ENCODE results near the gene LAMA3.

The LAMA3 gene

GRCh38 chr18:23929362-23929930, 240.2 kb downstream of the LAMA3 start:
- Histone ChIP-seq H3K9ac (ENCODE audit: low read length) (no peak overlapping the region), H3K36me3 (ENCODE audit: control insufficient read depth, low read depth, low read length) (no peaks in the 10 kb centered on the region), H3K27me3 (ENCODE audit: control insufficient read depth, insufficient read depth, low read length) (no peaks in the 10 kb centered on the region), H3K9me3 (ENCODE audit: control insufficient read depth, low read depth, low read length) (no peaks in the 10 kb centered on the region), H3K4me1 (ENCODE audit: control insufficient read depth, low read depth, low read length) (no peaks in the 10 kb centered on the region), H3K4me3 (ENCODE audit: low read length) (no peak overlapping the region), H3K27ac (ENCODE audit: low read length) (no peak overlapping the region)

- Histone ChIP-seq H3K4me1 (ENCODE audit: control insufficient read depth, low read depth, low read length) (no peaks in the 10 kb centered on the region), H3K36me3 (ENCODE audit: control insufficient read depth, low read depth, low read length) (no peaks in the 10 kb centered on the region), H3K9me3 (ENCODE audit: control insufficient read depth, low read depth, low read length) (no peaks in the 10 kb centered on the region), H3K9ac (ENCODE audit: low read length) (no peak overlapping the region), H3K27ac (ENCODE audit: low read length) (no peak overlapping the region), H3K4me3 (ENCODE audit: low read length) (no peak overlapping the region), H3K27me3 (ENCODE audit: control insufficient read depth, insufficient read depth, low read length) (no peaks in the 10 kb centered on the region)
These were observed 240.7 kb downstream of the LAMA3 start for GRCh38 chr18:23930002-23930401.

GRCh38 chr18:23932385-23933067, 243.3 kb downstream of the LAMA3 start:
- Histone ChIP-seq H3K27ac (ENCODE audit: low read length) (no peak overlapping the region), H3K9ac (ENCODE audit: low read length) (no peak overlapping the region), H3K4me1 (ENCODE audit: control insufficient read depth, low read depth, low read length) (no peaks in the 10 kb centered on the region), H3K9me3 (ENCODE audit: control insufficient read depth, low read depth, low read length) (no peaks in the 10 kb centered on the region), H3K36me3 (ENCODE audit: control insufficient read depth, low read depth, low read length) (no peaks in the 10 kb centered on the region), H3K4me3 (ENCODE audit: low read length) (no peak overlapping the region), H3K27me3 (ENCODE audit: control insufficient read depth, insufficient read depth, low read length) (no peaks in the 10 kb centered on the region)

- no peak overlapping the region for H3K9ac ChIP-seq (ENCODE audit: low read length)
- no peaks in the 10 kb centered on the region for H3K27me3 ChIP-seq (ENCODE audit: control insufficient read depth, insufficient read depth, low read length)
- no peak overlapping the region for H3K4me3 ChIP-seq (ENCODE audit: low read length)
- H3K27ac ChIP-seq (ENCODE audit: low read length), result no peak overlapping the region
- H3K9me3 ChIP-seq (ENCODE audit: control insufficient read depth, low read depth, low read length), result no peaks in the 10 kb centered on the region
- no peaks in the 10 kb centered on the region for H3K4me1 ChIP-seq (ENCODE audit: control insufficient read depth, low read depth, low read length)
- no peaks in the 10 kb centered on the region for H3K36me3 ChIP-seq (ENCODE audit: control insufficient read depth, low read depth, low read length)
These were observed 244.2 kb downstream of the LAMA3 start for GRCh38 chr18:23933407-23933806.

GRCh38 chr18:23934252-23934651, 245.0 kb downstream of the LAMA3 start:
- Histone ChIP-seq H3K27ac (ENCODE audit: low read length) (no peak overlapping the region), H3K36me3 (ENCODE audit: control insufficient read depth, low read depth, low read length) (no peaks in the 10 kb centered on the region), H3K27me3 (ENCODE audit: control insufficient read depth, insufficient read depth, low read length) (no peaks in the 10 kb centered on the region), H3K4me1 (ENCODE audit: control insufficient read depth, low read depth, low read length) (no peaks in the 10 kb centered on the region), H3K9me3 (ENCODE audit: control insufficient read depth, low read depth, low read length) (no peaks in the 10 kb centered on the region), H3K4me3 (ENCODE audit: low read length) (no peak overlapping the region), H3K9ac (ENCODE audit: low read length) (no peak overlapping the region)

GRCh38 chr18:23934863-23935262, 245.6 kb downstream of the LAMA3 start:
- H3K4me1 ChIP-seq (ENCODE audit: control insufficient read depth, low read depth, low read length), result no peaks in the 10 kb centered on the region
- no peaks in the 10 kb centered on the region for H3K27me3 ChIP-seq (ENCODE audit: control insufficient read depth, insufficient read depth, low read length)
- no peak overlapping the region for H3K27ac ChIP-seq (ENCODE audit: low read length)
- H3K9ac ChIP-seq (ENCODE audit: low read length), result no peak overlapping the region
- H3K4me3 ChIP-seq (ENCODE audit: low read length), result no peak overlapping the region
- H3K36me3 ChIP-seq (ENCODE audit: control insufficient read depth, low read depth, low read length), result no peaks in the 10 kb centered on the region
- no peaks in the 10 kb centered on the region for H3K9me3 ChIP-seq (ENCODE audit: control insufficient read depth, low read depth, low read length)

- no peaks in the 10 kb centered on the region for H3K36me3 ChIP-seq (ENCODE audit: control insufficient read depth, low read depth, low read length)
- no peak overlapping the region for H3K27ac ChIP-seq (ENCODE audit: low read length)
- H3K27me3 ChIP-seq (ENCODE audit: control insufficient read depth, insufficient read depth, low read length), result no peaks in the 10 kb centered on the region
- H3K4me1 ChIP-seq (ENCODE audit: control insufficient read depth, low read depth, low read length), result no peaks in the 10 kb centered on the region
- H3K4me3 ChIP-seq (ENCODE audit: low read length), result no peak overlapping the region
- H3K9ac ChIP-seq (ENCODE audit: low read length), result no peak overlapping the region
- H3K9me3 ChIP-seq (ENCODE audit: control insufficient read depth, low read depth, low read length), result no peaks in the 10 kb centered on the region
These were observed 246.6 kb downstream of the LAMA3 start for GRCh38 chr18:23935804-23936203.

GRCh38 chr18:23936381-23936958, 247.2 kb downstream of the LAMA3 start:
- H3K27ac ChIP-seq (ENCODE audit: low read length), result no peak overlapping the region

GRCh38 chr18:23938043-23938756, 248.9 kb downstream of the LAMA3 start:
- H3K27me3 ChIP-seq (ENCODE audit: control insufficient read depth, insufficient read depth, low read length), result no peaks in the 10 kb centered on the region
- no peak overlapping the region for H3K4me3 ChIP-seq (ENCODE audit: low read length)
- no peak overlapping the region for H3K27ac ChIP-seq (ENCODE audit: low read length)
- no peaks in the 10 kb centered on the region for H3K36me3 ChIP-seq (ENCODE audit: control insufficient read depth, low read depth, low read length)
- no peak overlapping the region for H3K9ac ChIP-seq (ENCODE audit: low read length)
- H3K9me3 ChIP-seq (ENCODE audit: control insufficient read depth, low read depth, low read length), result no peaks in the 10 kb centered on the region
- peaks cover 5% of the 10 kb centered on the region for H3K4me1 ChIP-seq (ENCODE audit: control insufficient read depth, low read depth, low read length)

More at GRCh38 chr18:23936381-23936958, 247.2 kb downstream of the LAMA3 start:
- Histone ChIP-seq H3K9ac (ENCODE audit: low read length) (no peak overlapping the region), H3K36me3 (ENCODE audit: control insufficient read depth, low read depth, low read length) (no peaks in the 10 kb centered on the region), H3K9me3 (ENCODE audit: control insufficient read depth, low read depth, low read length) (no peaks in the 10 kb centered on the region), H3K4me3 (ENCODE audit: low read length) (no peak overlapping the region), H3K27me3 (ENCODE audit: control insufficient read depth, insufficient read depth, low read length) (no peaks in the 10 kb centered on the region), H3K4me1 (ENCODE audit: control insufficient read depth, low read depth, low read length) (no peaks in the 10 kb centered on the region)

GRCh38 chr18:23938901-23939341, 249.7 kb downstream of the LAMA3 start:
- no peaks in the 10 kb centered on the region for H3K9me3 ChIP-seq (ENCODE audit: control insufficient read depth, low read depth, low read length)
- no peaks in the 10 kb centered on the region for H3K27me3 ChIP-seq (ENCODE audit: control insufficient read depth, insufficient read depth, low read length)
- no peak overlapping the region for H3K4me3 ChIP-seq (ENCODE audit: low read length)
- H3K9ac ChIP-seq (ENCODE audit: low read length), result no peak overlapping the region
- no peaks in the 10 kb centered on the region for H3K36me3 ChIP-seq (ENCODE audit: control insufficient read depth, low read depth, low read length)
- peaks cover 5% of the 10 kb centered on the region for H3K4me1 ChIP-seq (ENCODE audit: control insufficient read depth, low read depth, low read length)
- no peak overlapping the region for H3K27ac ChIP-seq (ENCODE audit: low read length)

GRCh38 chr18:23939366-23939765, 250.1 kb downstream of the LAMA3 start:
- Histone ChIP-seq H3K4me3 (ENCODE audit: low read length) (no peak overlapping the region), H3K4me1 (ENCODE audit: control insufficient read depth, low read depth, low read length) (peaks cover 5% of the 10 kb centered on the region), H3K36me3 (ENCODE audit: control insufficient read depth, low read depth, low read length) (no peaks in the 10 kb centered on the region), H3K27ac (ENCODE audit: low read length) (no peak overlapping the region), H3K27me3 (ENCODE audit: control insufficient read depth, insufficient read depth, low read length) (no peaks in the 10 kb centered on the region), H3K9ac (ENCODE audit: low read length) (no peak overlapping the region), H3K9me3 (ENCODE audit: control insufficient read depth, low read depth, low read length) (no peaks in the 10 kb centered on the region)
